GM19468 (cell line): Measurements from ENCODE around the gene ADAMTS15.

Experiments
- ATAC-seq: cut with Tn5 transposase; IDR thresholded peaks from one replicate; pipeline ENCODE4 v1.9.1; 2021; ENCODE audit warnings: mild to moderate bottlenecking, moderate library complexity, moderate number of reproducible peaks; ENCODE audit not compliant: unreplicated experiment; ENCODE audit errors: extremely low read depth

Gene ADAMTS15

DNA sequence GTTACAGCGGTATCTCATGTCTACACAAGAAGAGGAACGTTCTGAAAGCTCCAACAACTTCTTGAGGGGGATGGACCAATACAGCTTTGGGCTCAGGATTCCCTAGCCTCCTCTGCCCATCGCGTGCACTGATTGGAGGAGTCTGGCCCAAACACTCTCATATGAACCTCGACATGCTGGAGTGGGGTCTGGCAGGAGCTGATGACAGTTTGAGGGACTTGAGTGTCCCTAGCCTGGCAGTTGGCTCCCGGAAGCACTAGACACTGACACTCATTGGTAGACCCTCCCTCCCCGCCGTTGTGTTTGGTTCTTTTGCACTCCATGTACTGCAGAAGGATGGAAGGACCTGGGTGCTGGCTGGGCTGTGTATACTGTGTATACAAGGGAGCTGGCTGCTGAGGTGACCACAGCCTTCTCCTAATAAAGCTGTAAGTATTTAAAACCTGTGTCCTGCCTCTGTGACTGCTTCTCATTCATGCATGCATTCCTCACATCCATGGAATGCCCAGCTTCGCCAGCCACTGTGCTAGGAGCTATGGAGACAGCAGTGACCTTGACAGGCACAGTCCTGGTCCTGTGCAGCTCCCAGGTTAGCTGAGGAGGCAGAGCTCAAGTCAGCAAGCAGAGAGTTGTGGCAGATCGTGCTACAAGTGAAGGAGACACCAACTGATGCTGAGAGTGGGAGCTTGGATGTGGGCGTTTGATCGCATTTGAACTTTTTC is 27.9 kb downstream of the ADAMTS15 start:
- no peak for ATAC-seq

DNA sequence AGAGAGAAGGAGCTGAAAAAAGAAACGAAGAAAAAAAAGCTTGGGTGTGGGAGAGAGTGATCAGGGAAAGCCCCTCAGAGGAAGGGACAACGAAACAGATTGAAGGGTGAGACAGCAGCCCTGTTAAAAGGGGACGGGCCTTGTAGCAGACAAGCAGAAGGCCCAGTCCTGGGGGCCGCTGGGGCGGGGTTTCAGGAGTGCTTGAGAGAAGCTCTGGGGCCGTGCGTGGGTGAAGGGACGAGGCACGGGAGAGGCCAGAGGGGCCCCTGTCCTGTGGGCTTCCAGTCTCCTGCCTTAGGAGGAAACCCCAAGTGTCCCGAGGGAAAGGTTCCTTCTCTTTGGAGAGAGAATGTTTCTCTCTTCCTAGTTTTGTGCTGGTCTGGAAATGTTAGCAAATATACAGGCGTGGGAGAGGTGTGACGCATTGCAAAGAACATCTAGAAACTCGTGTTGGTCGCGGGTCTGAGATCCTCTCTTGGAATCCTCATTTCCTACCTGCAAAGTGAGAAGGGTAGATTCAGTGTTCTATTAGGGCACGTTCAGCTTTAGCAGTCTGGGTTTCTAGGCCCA is 28.6 kb downstream of the ADAMTS15 start:
- no peak for ATAC-seq

DNA sequence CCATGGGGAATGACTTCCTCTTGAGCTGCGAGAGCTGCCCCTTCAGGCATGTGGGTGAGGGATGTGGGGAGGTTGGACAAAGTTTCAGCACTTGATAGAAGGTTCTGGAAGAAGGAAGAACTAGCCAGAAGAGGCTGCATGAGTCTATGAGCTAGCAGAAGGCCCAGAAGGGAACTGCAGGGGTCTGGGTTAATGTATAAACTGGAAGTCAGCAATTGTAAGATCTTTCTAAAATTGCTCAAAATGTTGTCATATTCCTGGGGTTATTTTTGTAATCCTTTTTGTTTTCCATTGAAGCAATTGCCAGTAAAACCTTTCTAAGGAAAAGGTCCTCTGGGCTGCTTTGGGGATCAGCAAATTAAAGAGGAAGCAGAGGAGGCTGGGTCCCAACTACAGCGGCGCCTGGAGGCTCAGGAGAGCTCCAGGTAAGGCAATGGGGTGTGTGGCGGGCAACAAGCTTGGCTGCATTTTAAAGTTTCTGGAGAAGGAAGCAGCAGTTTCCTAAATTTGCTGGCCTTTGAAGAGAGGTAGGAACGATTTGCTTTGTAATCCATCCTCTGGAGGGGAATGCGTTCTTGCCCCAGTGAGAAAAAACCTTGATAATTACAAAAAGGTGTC is 29.2 kb downstream of the ADAMTS15 start:
- ATAC-seq = no peak

- ATAC-seq = no peak
Observed at GRCh38 chr11:130478204-130478701, 29.8 kb downstream of the ADAMTS15 start.

DNA sequence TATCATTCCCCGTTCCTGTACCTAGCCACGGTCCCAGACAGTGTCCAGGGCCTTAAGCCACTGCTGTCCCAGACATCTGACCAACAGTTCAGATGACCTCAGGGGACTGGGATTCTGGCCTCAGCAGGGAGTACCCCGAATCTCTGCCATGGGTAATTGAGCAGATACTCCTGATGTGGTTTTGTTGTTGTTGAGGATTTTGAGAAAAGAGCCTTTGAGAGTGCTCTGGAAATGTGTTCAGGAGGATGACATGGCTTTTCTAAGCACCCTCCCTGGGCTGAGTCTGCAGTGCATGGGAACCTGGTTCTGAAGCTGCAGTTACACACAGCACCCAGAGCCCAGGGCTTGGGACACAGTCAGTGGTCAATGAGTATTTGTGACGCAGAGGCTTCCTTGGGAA is 30.4 kb downstream of the ADAMTS15 start:
- no peak for ATAC-seq

- no peak for ATAC-seq
Observed at GRCh38 chr11:130480186-130480585, 31.7 kb downstream of the ADAMTS15 start.

DNA sequence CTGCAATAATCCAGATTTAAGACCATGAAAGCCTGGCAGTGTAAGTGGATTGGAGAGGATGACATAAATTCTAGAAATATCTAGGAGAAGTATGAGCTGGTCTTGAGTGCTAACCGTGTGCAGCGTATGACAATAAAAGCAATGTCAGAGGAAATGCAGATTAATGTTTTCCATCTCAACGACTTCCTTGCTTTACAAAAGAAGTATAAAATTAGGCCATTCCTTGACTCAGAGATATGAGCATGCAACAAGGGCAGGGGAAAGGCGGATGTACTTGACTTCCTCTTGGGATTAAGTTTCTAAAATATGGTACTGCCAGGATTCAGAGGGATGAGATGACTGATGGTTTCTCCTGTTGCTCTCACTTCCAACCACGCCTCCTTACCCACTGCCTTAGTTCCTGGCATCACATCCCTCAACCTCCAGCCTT is 32.3 kb downstream of the ADAMTS15 start:
- ATAC-seq = no peak

- no peak for ATAC-seq
Observed at GRCh38 chr11:130483124-130483523, 34.7 kb downstream of the ADAMTS15 start.

DNA sequence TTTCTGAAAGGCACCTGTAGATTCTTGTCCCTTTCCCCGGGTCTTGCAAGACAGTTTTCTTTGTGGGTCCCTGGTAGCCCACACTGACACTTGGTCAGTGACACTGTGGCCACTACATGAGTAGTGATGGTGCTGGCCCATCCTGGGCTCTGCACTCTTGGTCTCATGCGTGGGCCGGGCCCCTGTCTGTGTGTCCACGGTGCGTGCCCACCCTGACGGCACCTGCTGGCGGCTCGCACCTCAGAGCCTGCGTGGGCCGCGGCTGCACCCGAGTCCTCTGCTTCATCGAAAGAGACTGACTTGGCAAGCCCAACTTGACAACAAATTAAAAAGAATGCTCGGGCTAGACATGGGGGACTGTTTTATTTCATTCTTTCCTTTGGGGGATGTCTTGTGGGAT is 37.5 kb downstream of the ADAMTS15 start:
- ATAC-seq = no peak

DNA sequence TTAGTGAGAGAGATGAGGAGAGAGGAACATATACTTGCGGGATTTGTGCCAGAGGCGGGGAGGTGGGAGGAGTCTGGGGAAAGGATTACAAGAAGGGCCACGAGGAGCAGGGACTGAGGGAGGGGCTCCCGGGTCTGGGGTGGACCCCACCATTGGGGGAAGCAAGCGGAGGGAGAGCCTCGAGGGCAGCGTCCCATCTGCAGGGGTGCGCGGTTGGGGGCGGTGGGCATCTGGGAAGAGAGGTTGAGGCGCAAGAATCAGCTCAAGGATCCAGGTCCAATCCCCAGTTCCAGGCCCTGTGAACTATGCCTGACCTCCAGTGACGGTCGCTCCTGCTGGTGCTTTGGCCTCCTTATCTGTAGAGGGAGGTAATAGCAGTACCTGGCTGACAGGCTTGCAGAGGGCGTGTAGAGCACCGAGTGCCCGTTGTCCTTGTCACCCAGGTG is 38.0 kb downstream of the ADAMTS15 start:
- ATAC-seq = no peak

GRCh38 chr11:130486987-130487923 is 38.8 kb downstream of the ADAMTS15 start:
- ATAC-seq = no peak

DNA sequence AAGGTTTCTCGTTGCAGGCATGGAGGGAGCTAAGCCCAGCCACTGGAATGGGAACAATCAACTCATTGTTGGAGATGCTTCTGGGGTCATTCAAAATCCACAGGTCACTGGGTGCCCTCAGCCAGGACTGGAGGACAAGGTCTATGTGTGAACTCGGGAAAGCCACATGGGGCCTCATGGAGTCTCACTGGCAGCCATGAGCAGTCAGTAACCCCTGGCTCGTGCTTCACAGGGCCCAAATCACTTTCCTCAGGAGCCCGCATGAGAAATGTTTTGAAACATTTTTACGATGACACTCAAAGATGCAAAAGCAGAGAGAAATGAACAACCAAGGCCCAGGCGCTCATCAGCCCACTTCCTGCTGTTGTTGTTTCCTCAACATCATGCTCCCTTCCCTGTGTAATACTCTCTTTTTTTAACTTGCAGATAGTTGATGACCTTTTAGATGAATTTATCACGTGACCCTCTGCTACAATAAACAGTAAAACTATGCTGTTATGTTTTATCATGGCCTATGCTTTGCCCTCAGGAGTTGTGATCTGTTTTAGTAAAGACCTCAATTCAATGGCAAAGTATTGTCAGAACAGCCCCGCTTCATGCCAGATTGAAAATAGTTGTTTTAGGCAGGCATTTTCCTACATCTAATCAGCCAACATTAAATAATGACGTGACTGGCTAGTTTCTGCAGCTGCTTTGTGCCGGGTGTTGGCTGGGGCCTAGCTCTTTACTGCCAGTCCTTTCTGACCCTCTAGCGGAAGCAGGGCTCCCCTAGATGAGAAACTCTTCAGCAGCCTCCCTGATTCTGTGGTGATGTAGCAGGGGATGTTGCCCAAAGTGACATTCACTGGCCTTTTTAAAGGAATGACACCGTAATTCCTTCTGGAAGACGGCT is 39.7 kb downstream of the ADAMTS15 start:
- ATAC-seq = no peak

DNA sequence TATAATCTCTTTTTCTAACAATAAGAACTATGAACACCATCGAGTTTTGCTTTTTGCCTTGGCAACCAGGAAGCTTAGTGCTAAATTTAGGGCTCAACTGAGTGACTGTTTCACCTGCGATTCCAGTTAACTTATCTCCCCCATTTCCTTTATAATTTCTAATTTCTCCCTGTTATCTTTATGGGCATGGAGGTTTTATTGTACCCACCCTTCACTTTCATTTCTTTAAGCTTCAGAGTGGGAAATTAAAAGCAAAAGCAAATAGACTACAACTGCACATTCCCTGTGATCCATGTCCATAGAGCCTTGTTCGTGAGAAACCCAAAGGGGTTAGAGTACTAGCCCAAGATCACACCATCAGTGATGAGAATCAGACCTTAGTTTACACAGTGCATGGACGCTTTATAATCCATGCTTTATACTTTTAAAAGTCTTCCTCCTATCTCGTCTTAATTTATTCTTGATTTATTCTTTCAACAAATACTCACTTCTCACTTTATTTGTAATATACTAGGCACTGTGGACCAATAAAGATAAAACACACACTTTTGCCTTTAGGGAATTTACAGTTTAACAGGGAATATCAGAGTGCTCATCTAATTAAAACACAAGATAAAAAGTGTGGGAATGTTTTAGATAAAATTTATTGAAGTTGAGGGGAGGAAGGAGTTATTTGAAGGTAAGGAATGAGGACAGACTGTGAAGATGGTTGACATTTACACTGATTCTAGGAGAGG is 40.6 kb downstream of the ADAMTS15 start:
- no peak for ATAC-seq

DNA sequence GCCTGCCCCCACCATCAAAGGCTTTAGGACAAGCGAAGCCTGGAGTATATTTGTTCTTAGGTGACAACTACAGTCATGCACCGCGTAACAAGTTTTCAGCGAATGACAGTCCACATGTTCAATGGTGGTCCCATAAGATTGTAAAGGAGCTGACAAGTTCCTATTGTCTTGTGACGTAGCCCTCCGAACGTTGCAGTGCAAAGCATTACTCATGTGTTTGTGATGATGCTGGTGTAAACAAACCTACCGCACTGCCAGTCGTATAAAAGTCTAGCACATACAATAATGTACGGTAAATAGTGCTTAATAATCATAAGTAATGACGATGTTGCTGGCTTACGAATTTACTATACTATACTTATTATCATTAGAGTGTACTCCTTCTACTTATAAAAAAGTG is 41.3 kb downstream of the ADAMTS15 start:
- no peak for ATAC-seq

- no peak for ATAC-seq
Observed at GRCh38 chr11:130490682-130491449, 42.4 kb downstream of the ADAMTS15 start.

DNA sequence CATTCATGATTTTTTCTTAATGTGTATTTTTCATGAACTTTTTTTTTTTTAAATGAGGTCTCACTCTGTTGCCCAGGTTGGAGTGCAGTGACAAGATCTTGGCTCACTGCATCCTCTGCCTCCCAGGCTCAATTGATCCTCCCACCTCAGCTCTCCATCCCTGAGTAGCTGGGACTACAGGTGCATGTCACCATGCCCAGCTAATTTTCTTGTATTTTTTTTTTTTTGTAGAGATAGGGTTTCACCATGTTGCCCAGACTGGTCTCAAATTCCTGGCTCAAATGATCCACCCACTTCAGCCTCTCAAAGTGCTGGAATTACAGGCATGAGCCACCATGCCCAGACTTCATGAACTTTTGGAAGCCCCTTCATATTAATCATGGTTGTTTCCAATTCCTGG is 49.7 kb downstream of the ADAMTS15 start:
- no peak for ATAC-seq

DNA sequence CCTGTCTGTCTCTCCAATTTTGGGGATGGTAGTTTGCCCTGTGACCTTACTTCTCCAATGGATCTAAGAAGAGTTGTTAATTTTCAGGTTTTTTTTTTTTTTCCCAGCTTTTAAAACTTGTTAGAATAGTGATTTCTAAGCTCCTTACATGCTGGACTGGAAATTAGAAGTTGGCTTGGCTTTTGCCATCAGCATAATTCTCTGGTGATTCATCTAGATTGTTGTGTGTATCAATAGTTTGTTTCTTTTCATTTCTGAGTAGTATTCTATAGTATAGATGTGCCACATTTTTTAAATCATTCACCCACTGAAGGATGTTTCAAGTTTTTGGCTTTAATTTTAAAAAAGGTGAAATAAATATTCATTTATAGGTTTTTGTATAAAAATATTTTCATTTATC is 51.4 kb downstream of the ADAMTS15 start:
- ATAC-seq = no peak

DNA sequence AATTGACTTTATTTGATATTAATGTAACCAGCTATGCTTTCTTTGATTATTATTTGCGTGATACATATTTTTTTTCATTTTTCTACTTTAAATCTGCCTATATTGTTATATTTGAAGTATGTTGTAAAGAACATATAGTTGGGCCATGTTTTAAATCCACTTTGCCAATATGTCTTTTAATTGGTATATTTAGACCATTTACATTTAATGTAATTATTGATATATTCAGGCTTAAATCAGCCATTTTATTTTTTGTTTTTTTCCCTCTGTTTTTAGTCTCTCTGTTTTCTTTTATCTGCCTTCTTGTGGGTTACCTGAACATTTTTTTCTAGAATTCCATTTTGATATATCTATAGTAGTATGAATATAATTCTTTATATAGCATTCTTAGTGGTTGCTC is 55.9 kb downstream of the ADAMTS15 start:
- no peak for ATAC-seq
